Measurements from ENCODE around the gene TMEM108.
A peak's percentile ranks its signal among the peaks of the same experiment; 100 is the strongest.
"Not testable (repeated sequence)": the region's sequence is repeated elsewhere in the genome, so short reads cannot be mapped to it uniquely, and the experiment has no call there.

The TMEM108 gene

GRCh38 chr3:133038089-133038730 is at the start of gene TMEM108:
TMEM108 (plus strand) TSS chr3:133038391.
- DNase-seq = no peak
- Mint-ChIP-seq H3K4me3 (peak within 1 kb of the TSS; percentile 63 to 72), H3K27ac (no peak within 1 kb of the TSS)

DNA sequence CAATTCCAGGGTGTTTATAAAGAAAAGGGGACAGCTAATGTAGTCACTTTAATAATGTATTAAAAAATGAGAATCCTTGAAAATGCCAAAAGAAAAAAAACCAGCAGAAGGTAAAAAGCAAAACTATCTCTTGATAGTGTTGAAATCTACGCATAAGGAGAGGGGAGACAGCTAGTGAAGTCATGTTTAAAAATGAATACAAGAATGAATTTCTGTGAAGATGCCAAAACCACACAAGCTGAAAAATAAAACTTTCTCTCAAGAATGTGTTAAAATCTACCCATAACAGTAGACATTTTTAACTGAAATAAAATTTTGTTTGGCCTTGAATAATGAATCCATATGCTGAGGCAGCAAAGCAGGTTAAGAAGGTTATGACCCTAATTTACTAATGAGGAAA is 42.2 kb upstream of the TMEM108 start:
- Mint-ChIP-seq H3K4me3 (no peak overlapping the region), H3K36me3 (no peaks in the 10 kb centered on the region), H3K27ac (no peak overlapping the region), H3K27me3 (no peaks in the 10 kb centered on the region), H3K4me1 (no peaks in the 10 kb centered on the region), H3K9me3 (peaks cover 0 to 1% of the 10 kb centered on the region in 2 donors)
- DNase-seq (no peak), ATAC-seq (replicated peaks) (no peak)

More at GRCh38 chr3:133038089-133038730, at the start of gene TMEM108:
- H3K27me3 Mint-ChIP-seq = peaks cover 47 to 59% of the 10 kb centered on the region in 2 donors
- peaks cover 6 to 11% of the 10 kb centered on the region in 2 donors for H3K4me1 Mint-ChIP-seq
- no peaks in the 10 kb centered on the region for H3K36me3 Mint-ChIP-seq
- peak; percentile 55 to 61 for ATAC-seq (replicated peaks)
- H3K9me3 Mint-ChIP-seq = peaks cover 0 to 1% of the 10 kb centered on the region in 2 donors

DNA sequence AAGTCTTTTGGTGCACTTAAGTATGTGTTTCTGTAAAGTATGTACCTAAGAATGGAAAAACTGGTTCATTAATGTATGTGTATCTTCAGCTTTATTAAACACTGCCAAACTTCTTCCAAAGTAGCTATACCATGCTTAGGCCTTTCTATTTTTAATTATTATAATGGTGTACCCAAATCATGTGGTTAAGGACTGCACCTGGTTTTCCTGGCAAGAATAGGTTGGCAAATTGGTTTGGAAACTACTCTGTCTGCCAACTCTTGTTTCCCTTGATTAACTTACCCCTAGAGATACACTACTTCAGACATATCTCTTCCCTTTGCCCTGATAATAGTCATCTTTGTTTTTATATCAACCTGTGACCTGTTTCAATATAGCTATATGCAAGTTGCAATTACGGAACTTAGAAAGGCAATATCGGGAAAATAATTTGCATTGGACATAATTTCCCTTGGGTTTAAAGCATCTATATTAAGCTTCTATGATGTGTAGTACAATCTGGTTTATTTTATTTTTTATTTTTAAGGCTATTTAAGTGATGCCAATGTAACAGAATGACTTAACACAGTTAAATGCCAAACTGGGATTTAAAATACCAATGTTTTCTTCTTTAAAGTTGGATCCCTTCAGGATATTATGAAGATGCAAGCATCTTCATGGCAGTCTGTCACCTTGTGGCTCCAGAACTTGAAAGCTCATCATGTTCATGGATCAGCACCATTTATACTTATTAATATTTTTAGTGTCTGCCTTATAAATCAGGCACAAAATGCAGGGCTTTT is 40.6 kb upstream of the TMEM108 start:
- peaks cover 0 to 1% of the 10 kb centered on the region in 2 donors for H3K9me3 Mint-ChIP-seq
- ATAC-seq (replicated peaks) (no peak), DNase-seq (no peak)
- H3K4me3 Mint-ChIP-seq = no peak overlapping the region
- no peaks in the 10 kb centered on the region for H3K36me3 Mint-ChIP-seq
- H3K27ac Mint-ChIP-seq = no peak overlapping the region
- no peaks in the 10 kb centered on the region for H3K4me1 Mint-ChIP-seq
- no peaks in the 10 kb centered on the region for H3K27me3 Mint-ChIP-seq

GRCh38 chr3:133005032-133005431 is 33.2 kb upstream of the TMEM108 start:
- H3K4me1 Mint-ChIP-seq; H3K27ac Mint-ChIP-seq; H3K36me3 Mint-ChIP-seq; H3K27me3 Mint-ChIP-seq; H3K4me3 Mint-ChIP-seq; DNase-seq; ATAC-seq (replicated peaks); H3K9me3 Mint-ChIP-seq: not testable (repeated sequence)

DNA sequence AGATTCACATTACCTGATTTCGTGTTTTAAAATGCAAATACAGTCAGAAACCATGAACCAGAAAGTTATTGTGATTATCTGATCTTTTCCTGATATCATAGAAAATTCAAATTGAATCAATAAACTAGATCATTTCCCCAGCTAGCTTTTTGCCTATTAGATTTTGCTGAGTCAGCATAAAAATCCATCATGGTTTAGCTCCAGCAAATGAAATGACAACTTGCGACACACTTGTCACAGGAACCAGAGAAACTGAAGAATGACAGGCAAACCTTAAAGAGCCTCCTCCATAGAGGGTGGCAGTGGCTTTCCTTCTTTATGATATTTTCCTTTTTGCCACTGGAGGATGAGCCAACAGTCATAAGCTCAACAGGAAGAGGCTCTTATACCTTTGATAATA is 30.6 kb upstream of the TMEM108 start:
- peaks cover 22 to 26% of the 10 kb centered on the region in 2 donors for H3K9me3 Mint-ChIP-seq
- no peak for DNase-seq
- peaks cover 0 to 9% of the 10 kb centered on the region in 2 donors for H3K27me3 Mint-ChIP-seq
- no peaks in the 10 kb centered on the region for H3K4me1 Mint-ChIP-seq
- ATAC-seq (replicated peaks) = no peak
- no peak overlapping the region for H3K4me3 Mint-ChIP-seq
- H3K27ac Mint-ChIP-seq = no peak overlapping the region
- H3K36me3 Mint-ChIP-seq = peaks cover 0 to 3% of the 10 kb centered on the region in 2 donors

GRCh38 chr3:133014325-133014724 is 23.9 kb upstream of the TMEM108 start:
- no peak for ATAC-seq (replicated peaks)
- Mint-ChIP-seq H3K9me3 (peaks cover 19 to 25% of the 10 kb centered on the region in 2 donors), H3K36me3 (peaks cover 0 to 3% of the 10 kb centered on the region in 2 donors), H3K27ac (no peak overlapping the region), H3K4me3 (no peak overlapping the region), H3K27me3 (peaks cover 0 to 9% of the 10 kb centered on the region in 2 donors), H3K4me1 (no peaks in the 10 kb centered on the region)
- DNase-seq = no peak

- not testable (repeated sequence) for H3K4me1 Mint-ChIP-seq; H3K4me3 Mint-ChIP-seq; ATAC-seq (replicated peaks); DNase-seq; H3K36me3 Mint-ChIP-seq; H3K27ac Mint-ChIP-seq
- Mint-ChIP-seq H3K9me3 (peaks cover 16 to 17% of the 10 kb centered on the region in 2 donors), H3K27me3 (peaks cover 0 to 19% of the 10 kb centered on the region in 2 donors)
Measured at GRCh38 chr3:133015573-133015972, 22.6 kb upstream of the TMEM108 start.

DNA sequence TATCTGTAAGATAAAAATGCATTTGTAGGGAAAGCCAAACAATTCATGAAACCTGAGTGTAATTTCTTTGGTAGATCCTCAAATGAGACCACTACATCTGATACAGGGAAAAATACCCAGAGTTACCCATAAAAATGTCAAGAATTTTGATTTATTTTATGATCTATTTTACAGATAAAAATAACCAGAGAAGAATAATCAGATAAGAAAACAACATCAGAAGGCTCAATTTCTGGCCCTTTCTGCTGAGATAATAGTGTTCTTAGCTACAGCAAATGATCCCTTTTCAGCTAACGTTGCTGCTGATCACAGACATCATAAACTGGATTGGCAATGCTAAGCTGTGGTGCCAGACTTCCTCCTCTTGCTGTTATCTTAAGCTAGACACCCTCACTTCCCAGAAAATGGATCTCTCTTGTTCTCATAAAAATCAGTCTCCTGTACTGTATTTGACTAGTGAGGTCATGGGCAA is 21.3 kb upstream of the TMEM108 start:
- DNase-seq (no peak), ATAC-seq (replicated peaks) (no peak)
- Mint-ChIP-seq H3K4me1 (no peaks in the 10 kb centered on the region), H3K27me3 (peaks cover 0 to 11% of the 10 kb centered on the region in 2 donors), H3K27ac (no peak overlapping the region), H3K9me3 (peaks cover 6 to 9% of the 10 kb centered on the region in 2 donors), H3K36me3 (no peaks in the 10 kb centered on the region), H3K4me3 (no peak overlapping the region)

- DNase-seq (no peak), ATAC-seq (replicated peaks) (no peak)
- H3K4me3 Mint-ChIP-seq = no peak overlapping the region
- H3K4me1 Mint-ChIP-seq = no peaks in the 10 kb centered on the region
- H3K9me3 Mint-ChIP-seq = peaks cover 0 to 3% of the 10 kb centered on the region in 2 donors
- H3K27ac Mint-ChIP-seq = no peak overlapping the region
- peaks cover 5 to 15% of the 10 kb centered on the region in 2 donors for H3K27me3 Mint-ChIP-seq
- H3K36me3 Mint-ChIP-seq = no peaks in the 10 kb centered on the region
Measured at GRCh38 chr3:133018921-133019320, 19.3 kb upstream of the TMEM108 start.

- Mint-ChIP-seq H3K4me1 (no peaks in the 10 kb centered on the region), H3K9me3 (peaks cover 0 to 3% of the 10 kb centered on the region in 2 donors), H3K27ac (no peak overlapping the region), H3K27me3 (peaks cover 5 to 24% of the 10 kb centered on the region in 2 donors), H3K4me3 (no peak overlapping the region), H3K36me3 (no peaks in the 10 kb centered on the region)
- ATAC-seq (replicated peaks) = no peak
- DNase-seq = no peak
Measured at GRCh38 chr3:133021206-133021605, 17.0 kb upstream of the TMEM108 start.

DNA sequence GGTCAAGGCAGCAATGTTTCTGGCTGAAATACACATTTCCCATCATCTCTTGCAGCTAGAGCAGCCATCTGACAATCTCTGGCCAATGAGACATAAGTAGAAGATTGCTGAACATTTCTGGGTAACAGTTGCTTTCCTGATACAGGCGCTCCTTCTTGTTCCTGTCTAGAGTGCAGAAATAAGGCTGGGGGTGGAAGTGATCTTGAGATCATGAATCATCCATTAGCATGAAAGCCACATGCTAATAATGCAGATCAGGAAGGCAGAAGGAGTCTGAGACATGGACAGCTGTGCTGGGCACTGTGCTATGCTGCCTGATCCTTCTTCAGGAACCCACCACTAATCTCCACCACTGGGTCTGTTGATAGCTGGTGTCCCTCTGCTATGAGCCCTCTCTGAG is 14.8 kb upstream of the TMEM108 start:
- Mint-ChIP-seq H3K4me1 (no peaks in the 10 kb centered on the region), H3K4me3 (no peak overlapping the region), H3K36me3 (no peaks in the 10 kb centered on the region), H3K9me3 (peaks cover 0 to 3% of the 10 kb centered on the region in 2 donors), H3K27ac (no peak overlapping the region), H3K27me3 (peaks cover 6 to 29% of the 10 kb centered on the region in 2 donors)
- no peak for DNase-seq
- no peak for ATAC-seq (replicated peaks)

GRCh38 chr3:133025546-133025945 is 12.6 kb upstream of the TMEM108 start:
- ATAC-seq (replicated peaks) = no peak
- Mint-ChIP-seq H3K4me3 (no peak overlapping the region), H3K4me1 (no peaks in the 10 kb centered on the region), H3K9me3 (no peaks in the 10 kb centered on the region), H3K36me3 (no peaks in the 10 kb centered on the region), H3K27me3 (peaks cover 10 to 20% of the 10 kb centered on the region in 2 donors), H3K27ac (no peak overlapping the region)
- no peak for DNase-seq

GRCh38 chr3:133032301-133032700 is 5.9 kb upstream of the TMEM108 start:
- DNase-seq (no peak), ATAC-seq (replicated peaks) (no peak)
- no peak overlapping the region for H3K4me3 Mint-ChIP-seq
- peaks cover 10 to 29% of the 10 kb centered on the region in 2 donors for H3K27me3 Mint-ChIP-seq
- no peak overlapping the region for H3K27ac Mint-ChIP-seq
- no peaks in the 10 kb centered on the region for H3K4me1 Mint-ChIP-seq
- H3K36me3 Mint-ChIP-seq = no peaks in the 10 kb centered on the region
- H3K9me3 Mint-ChIP-seq = no peaks in the 10 kb centered on the region

DNA sequence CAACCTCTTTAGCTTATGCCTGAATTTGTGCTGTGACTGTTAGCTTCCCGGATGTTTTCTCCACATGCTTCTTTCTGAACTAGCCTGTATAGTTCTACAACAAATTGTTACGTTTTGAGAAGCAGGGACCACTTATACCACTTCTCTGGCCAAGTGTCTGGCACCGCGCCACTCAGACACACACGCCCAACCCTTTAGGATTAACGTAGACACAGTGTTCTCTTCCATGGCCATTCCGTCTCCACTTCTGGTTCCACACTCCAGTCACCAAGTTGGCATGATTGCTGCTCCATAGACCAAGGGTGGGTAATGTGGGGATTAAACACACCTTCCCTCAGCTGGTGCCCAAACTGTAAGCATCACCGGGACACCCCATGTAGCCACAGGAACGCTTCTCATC is 755 bp upstream of the TMEM108 start:
- ATAC-seq (replicated peaks) (no peak), DNase-seq (no peak)
- H3K27ac Mint-ChIP-seq = no peak overlapping the region
- peaks cover 0 to 1% of the 10 kb centered on the region in 2 donors for H3K9me3 Mint-ChIP-seq
- no peaks in the 10 kb centered on the region for H3K36me3 Mint-ChIP-seq
- peaks cover 6 to 11% of the 10 kb centered on the region in 2 donors for H3K4me1 Mint-ChIP-seq
- H3K27me3 Mint-ChIP-seq = peaks cover 47 to 59% of the 10 kb centered on the region in 2 donors
- peak overlapping the region; percentile 2 to 63 for H3K4me3 Mint-ChIP-seq

All from stimulated activated naive B cell treated with anti-CD40 and anti-IgM and Interleukin-4, amounts not matched to agents 10 μg/mL and 1 μg/mL and 100 μg/mL, for 72 hours (primary cell).